Measurements from ENCODE around the gene SLC6A11. TPM values are rescaled to one million over a fixed set of nuclear protein-coding genes. Genes with fewer than 3 reads are reported as not detected.

SLC6A11 gene
- total and polyA plus RNA-seq, 2 donors: 0.05 to 0.18 TPM

DNA sequence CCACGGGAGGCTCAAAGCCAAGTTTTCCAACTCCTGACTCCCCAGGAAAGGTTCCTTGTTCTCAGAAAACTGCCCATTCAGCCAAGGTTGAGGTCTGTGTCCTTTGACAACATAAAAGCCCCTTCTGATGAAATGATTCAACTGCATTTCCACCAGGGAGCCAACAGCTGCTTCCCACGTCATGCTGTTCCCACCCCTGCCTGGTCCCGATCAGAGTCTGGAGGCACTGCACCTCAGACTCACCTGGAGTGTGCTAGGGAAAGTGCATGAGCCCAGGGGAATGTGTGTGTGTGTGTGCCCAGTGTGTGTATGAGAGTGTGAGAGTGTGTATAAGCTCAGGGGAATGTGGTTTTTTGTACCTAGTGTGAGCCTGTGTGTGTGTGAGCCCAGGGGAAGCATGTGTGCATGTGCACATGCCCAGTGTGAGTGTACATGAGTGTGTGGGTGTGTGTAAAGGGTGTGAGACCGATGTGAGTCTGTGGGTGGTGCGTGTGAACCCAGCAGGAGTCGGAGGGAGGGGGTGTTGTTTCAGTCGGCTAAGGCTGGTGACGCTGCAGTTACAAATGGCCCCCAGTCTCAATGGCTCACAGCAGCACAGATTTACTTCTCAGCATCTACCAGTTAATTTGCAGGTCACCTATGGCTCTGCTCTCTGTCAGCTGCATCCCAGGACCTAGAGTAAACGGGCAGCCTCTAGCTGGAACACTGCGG lies 156.2 kb downstream of the SLC6A11 start:
- 53% methylated on average over 10 of the region's 10 CpGs for WGBS
- Histone ChIP-seq H3K27me3 (ENCODE audit: control insufficient read depth in 2 of 2, insufficient read depth in 1 of 2, low read length in 1 of 2) (peaks cover 0 to 2% of the 10 kb centered on the region in 2 donors), H3K4me1 (ENCODE audit: control insufficient read depth in 2 of 2, insufficient read depth in 2 of 2, low read length in 2 of 2) (no peaks in the 10 kb centered on the region), H3K36me3 (ENCODE audit: control insufficient read depth in 2 of 2, insufficient read depth in 2 of 2, low read length in 1 of 2) (no peaks in the 10 kb centered on the region), H3K4me3 (ENCODE audit: low read length in 2 of 2) (no peak overlapping the region), H3K27ac (ENCODE audit: low read depth in 1 of 2, low read length in 1 of 2) (no peak overlapping the region), H3K9me3 (ENCODE audit: control insufficient read depth in 2 of 2, insufficient read depth in 1 of 2, low read length in 1 of 2) (no peaks in the 10 kb centered on the region)
- DNase-seq (ENCODE audit: low read depth in 6 of 9, low spot score in 9 of 9): no peak

DNA sequence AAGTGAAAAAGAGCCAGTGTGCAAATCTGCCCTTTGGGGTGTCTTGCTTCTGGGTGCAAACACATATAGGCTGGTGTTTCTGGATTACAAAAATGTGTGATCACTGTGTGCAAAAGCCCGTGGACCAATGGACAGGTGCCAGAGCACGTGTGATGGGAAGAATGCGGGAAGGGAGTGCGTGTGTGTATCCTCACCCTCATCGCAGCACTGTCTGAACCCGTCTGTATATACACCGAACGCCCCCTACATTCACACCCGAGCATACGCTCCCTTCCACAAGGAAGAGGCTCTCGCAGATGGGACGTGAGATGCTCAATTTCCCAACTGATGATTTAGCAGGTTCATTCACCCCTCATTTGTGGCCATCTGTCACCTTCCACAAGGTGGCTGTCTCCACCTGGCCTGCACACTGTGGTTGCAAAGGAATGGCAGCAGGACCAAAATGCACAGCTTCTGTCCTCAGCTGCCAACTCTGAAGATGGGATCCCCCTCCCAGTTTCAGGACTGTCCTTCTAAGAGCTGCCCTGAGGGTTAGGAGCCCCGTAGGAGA lies 157.1 kb downstream of the SLC6A11 start:
- H3K9me3 ChIP-seq (ENCODE audit: control insufficient read depth in 2 of 2, insufficient read depth in 1 of 2, low read length in 1 of 2): no peaks in the 10 kb centered on the region
- no peaks in the 10 kb centered on the region for H3K36me3 ChIP-seq (ENCODE audit: control insufficient read depth in 2 of 2, insufficient read depth in 2 of 2, low read length in 1 of 2)
- no peak overlapping the region for H3K4me3 ChIP-seq (ENCODE audit: low read length in 2 of 2)
- no peak for DNase-seq (ENCODE audit: low read depth in 6 of 9, low spot score in 9 of 9)
- H3K4me1 ChIP-seq (ENCODE audit: control insufficient read depth in 2 of 2, insufficient read depth in 2 of 2, low read length in 2 of 2): no peaks in the 10 kb centered on the region
- H3K27me3 ChIP-seq (ENCODE audit: control insufficient read depth in 2 of 2, insufficient read depth in 1 of 2, low read length in 1 of 2): peaks cover 0 to 4% of the 10 kb centered on the region in 2 donors
- H3K27ac ChIP-seq (ENCODE audit: low read depth in 1 of 2, low read length in 1 of 2): no peak overlapping the region
- 83% methylated on average over 13 of the region's 13 CpGs for WGBS

DNA sequence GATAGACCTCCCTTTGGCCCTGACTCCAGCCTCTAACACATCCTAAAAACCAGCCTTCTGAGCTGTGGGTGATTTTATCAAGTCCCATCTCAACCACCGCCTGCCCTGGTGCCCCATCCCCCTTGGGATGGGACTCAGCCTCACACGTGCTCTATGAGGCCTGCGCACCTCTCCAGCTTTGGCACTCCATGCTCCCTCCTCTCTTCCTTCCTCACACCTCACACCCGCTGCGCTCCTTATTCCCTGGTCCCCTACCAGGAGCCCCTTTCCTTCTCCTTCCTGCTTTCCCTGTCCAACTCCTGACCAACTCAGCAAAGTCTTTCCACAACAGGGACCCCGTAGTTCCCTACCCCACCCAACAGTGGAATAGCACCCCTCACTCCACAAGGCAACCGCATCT lies 158.1 kb downstream of the SLC6A11 start:
- DNase-seq (ENCODE audit: low read depth in 6 of 9, low spot score in 9 of 9): no peak

DNA sequence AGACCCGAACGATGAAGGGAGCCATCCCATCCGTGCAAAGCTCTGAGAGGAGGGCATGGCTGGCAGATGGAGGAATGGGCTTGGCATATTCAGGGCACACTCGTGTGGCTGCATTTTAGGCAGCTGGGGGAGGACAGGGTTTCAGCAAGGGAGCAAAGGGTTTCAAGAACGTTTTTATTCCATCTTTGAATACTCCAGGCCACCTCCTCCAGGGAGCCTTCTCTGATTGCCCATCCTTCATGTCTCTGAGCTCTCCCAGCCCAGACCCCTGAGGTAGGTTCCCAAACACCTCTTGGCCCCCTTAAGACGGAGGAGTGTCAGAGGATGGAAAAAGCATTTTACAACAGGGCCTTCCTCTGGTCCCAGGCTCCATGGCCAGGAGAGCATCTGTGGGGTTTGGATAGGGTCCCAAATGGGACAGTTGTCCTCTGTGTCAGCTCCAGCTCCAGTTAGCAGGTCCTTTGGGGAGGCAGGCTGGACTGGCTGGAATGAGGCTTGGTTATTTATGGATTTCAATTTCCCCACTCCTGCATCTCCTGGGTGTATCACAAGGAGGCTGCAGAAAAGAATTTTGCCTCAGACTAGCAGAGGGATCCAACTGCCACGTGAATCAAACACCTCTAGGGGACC lies 158.8 kb downstream of the SLC6A11 start:
- WGBS: 80% methylated on average over 7 of the region's 7 CpGs
- Histone ChIP-seq H3K36me3 (ENCODE audit: control insufficient read depth in 2 of 2, insufficient read depth in 2 of 2, low read length in 1 of 2) (no peaks in the 10 kb centered on the region), H3K27me3 (ENCODE audit: control insufficient read depth in 2 of 2, insufficient read depth in 1 of 2, low read length in 1 of 2) (peaks cover 0 to 4% of the 10 kb centered on the region in 2 donors), H3K9me3 (ENCODE audit: control insufficient read depth in 2 of 2, insufficient read depth in 1 of 2, low read length in 1 of 2) (no peaks in the 10 kb centered on the region), H3K4me3 (ENCODE audit: low read length in 2 of 2) (no peak overlapping the region), H3K27ac (ENCODE audit: low read depth in 1 of 2, low read length in 1 of 2) (no peak overlapping the region), H3K4me1 (ENCODE audit: control insufficient read depth in 2 of 2, insufficient read depth in 2 of 2, low read length in 2 of 2) (no peaks in the 10 kb centered on the region)
- DNase-seq (ENCODE audit: low read depth in 6 of 9, low spot score in 9 of 9): no peak

More for the DNA sequence above, 158.1 kb downstream of the SLC6A11 start:
- peaks cover 0 to 4% of the 10 kb centered on the region in 2 donors for H3K27me3 ChIP-seq (ENCODE audit: control insufficient read depth in 2 of 2, insufficient read depth in 1 of 2, low read length in 1 of 2)
- no peak overlapping the region for H3K4me3 ChIP-seq (ENCODE audit: low read length in 2 of 2)
- H3K9me3 ChIP-seq (ENCODE audit: control insufficient read depth in 2 of 2, insufficient read depth in 1 of 2, low read length in 1 of 2): no peaks in the 10 kb centered on the region
- H3K27ac ChIP-seq (ENCODE audit: low read depth in 1 of 2, low read length in 1 of 2): no peak overlapping the region
- H3K36me3 ChIP-seq (ENCODE audit: control insufficient read depth in 2 of 2, insufficient read depth in 2 of 2, low read length in 1 of 2): no peaks in the 10 kb centered on the region
- WGBS: 80% methylated on average over 7 of the region's 7 CpGs
- no peaks in the 10 kb centered on the region for H3K4me1 ChIP-seq (ENCODE audit: control insufficient read depth in 2 of 2, insufficient read depth in 2 of 2, low read length in 2 of 2)

DNA sequence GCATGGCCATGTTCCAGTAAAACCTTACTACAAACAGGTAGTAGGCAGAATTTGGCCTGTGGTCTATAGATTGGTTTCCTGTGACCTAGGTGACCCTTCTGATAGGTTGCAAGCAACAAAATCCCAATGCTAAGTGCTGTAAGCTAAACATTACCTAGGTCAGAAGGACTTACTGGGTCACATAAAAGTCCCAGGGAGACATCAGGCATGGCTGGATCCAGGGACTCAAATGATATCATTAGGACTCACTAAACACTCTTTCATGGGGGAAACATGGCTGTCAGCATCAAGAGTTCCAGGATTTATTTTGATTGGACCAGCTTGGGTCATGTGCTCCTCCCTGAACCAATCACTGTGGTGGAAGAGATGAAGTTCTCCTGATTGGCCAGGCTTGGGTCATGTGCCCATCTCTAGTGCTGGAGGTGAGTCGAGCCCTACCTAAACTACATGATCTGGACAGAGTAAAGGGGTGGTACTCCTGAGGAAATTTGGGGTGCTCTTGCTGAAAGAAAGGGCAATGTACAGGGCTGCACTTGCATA lies 159.7 kb downstream of the SLC6A11 start:
- H3K27me3 ChIP-seq (ENCODE audit: control insufficient read depth in 2 of 2, insufficient read depth in 1 of 2, low read length in 1 of 2): peaks cover 0 to 4% of the 10 kb centered on the region in 2 donors
- H3K4me3 ChIP-seq (ENCODE audit: low read length in 2 of 2): no peak overlapping the region
- H3K4me1 ChIP-seq (ENCODE audit: control insufficient read depth in 2 of 2, insufficient read depth in 2 of 2, low read length in 2 of 2): no peaks in the 10 kb centered on the region
- no peaks in the 10 kb centered on the region for H3K9me3 ChIP-seq (ENCODE audit: control insufficient read depth in 2 of 2, insufficient read depth in 1 of 2, low read length in 1 of 2)
- WGBS: 88% methylated on average over 1 of the region's 1 CpG
- H3K36me3 ChIP-seq (ENCODE audit: control insufficient read depth in 2 of 2, insufficient read depth in 2 of 2, low read length in 1 of 2): no peaks in the 10 kb centered on the region
- DNase-seq (ENCODE audit: low read depth in 6 of 9, low spot score in 9 of 9): no peak
- H3K27ac ChIP-seq (ENCODE audit: low read depth in 1 of 2, low read length in 1 of 2): no peak overlapping the region

- no peaks in the 10 kb centered on the region for H3K36me3 ChIP-seq (ENCODE audit: control insufficient read depth in 2 of 2, insufficient read depth in 2 of 2, low read length in 1 of 2)
- H3K4me1 ChIP-seq (ENCODE audit: control insufficient read depth in 2 of 2, insufficient read depth in 2 of 2, low read length in 2 of 2): no peaks in the 10 kb centered on the region
- no peaks in the 10 kb centered on the region for H3K9me3 ChIP-seq (ENCODE audit: control insufficient read depth in 2 of 2, insufficient read depth in 1 of 2, low read length in 1 of 2)
- no peak for DNase-seq (ENCODE audit: low read depth in 6 of 9, low spot score in 9 of 9)
- WGBS: 81% methylated on average over 1 of the region's 1 CpG
- no peak overlapping the region for H3K4me3 ChIP-seq (ENCODE audit: low read length in 2 of 2)
- no peak overlapping the region for H3K27ac ChIP-seq (ENCODE audit: low read depth in 1 of 2, low read length in 1 of 2)
- H3K27me3 ChIP-seq (ENCODE audit: control insufficient read depth in 2 of 2, insufficient read depth in 1 of 2, low read length in 1 of 2): peaks cover 0 to 4% of the 10 kb centered on the region in 2 donors
Observed at GRCh38 chr3:10976770-10977169, 160.7 kb downstream of the SLC6A11 start.

- no peak for DNase-seq (ENCODE audit: low read depth in 6 of 9, low spot score in 9 of 9)
- H3K27me3 ChIP-seq (ENCODE audit: control insufficient read depth in 2 of 2, insufficient read depth in 1 of 2, low read length in 1 of 2): peaks cover 0 to 5% of the 10 kb centered on the region in 2 donors
- H3K4me3 ChIP-seq (ENCODE audit: low read length in 2 of 2): no peak overlapping the region
- no peak overlapping the region for H3K27ac ChIP-seq (ENCODE audit: low read depth in 1 of 2, low read length in 1 of 2)
- H3K4me1 ChIP-seq (ENCODE audit: control insufficient read depth in 2 of 2, insufficient read depth in 2 of 2, low read length in 2 of 2): no peaks in the 10 kb centered on the region
- H3K9me3 ChIP-seq (ENCODE audit: control insufficient read depth in 2 of 2, insufficient read depth in 1 of 2, low read length in 1 of 2): no peaks in the 10 kb centered on the region
- WGBS: 42% methylated on average over 10 of the region's 10 CpGs
- no peaks in the 10 kb centered on the region for H3K36me3 ChIP-seq (ENCODE audit: control insufficient read depth in 2 of 2, insufficient read depth in 2 of 2, low read length in 1 of 2)
Observed at GRCh38 chr3:10977892-10978510, 162.0 kb downstream of the SLC6A11 start.

DNA sequence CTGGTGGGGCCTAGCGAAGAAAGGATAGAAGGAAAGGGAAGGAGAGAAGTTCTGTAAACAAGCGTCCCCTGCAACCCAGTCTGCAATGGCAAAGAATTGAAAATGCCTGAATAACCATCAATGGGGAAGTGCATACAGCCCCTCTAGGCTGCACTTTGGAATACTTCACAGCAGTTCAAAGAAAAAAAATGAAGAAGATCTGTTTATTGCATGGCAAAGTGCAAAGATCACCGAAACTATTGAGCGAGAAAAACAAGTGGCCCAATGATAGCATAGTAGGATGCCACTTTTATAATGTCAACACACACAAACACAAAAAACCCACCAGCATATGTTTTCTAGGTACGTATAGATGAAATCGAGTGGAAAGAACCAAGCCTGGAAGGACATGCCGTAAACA lies 162.9 kb downstream of the SLC6A11 start:
- no peaks in the 10 kb centered on the region for H3K4me1 ChIP-seq (ENCODE audit: control insufficient read depth in 2 of 2, insufficient read depth in 2 of 2, low read length in 2 of 2)
- no peak for DNase-seq (ENCODE audit: low read depth in 6 of 9, low spot score in 9 of 9)
- no peak overlapping the region for H3K4me3 ChIP-seq (ENCODE audit: low read length in 2 of 2)
- 94% methylated on average over 7 of the region's 7 CpGs for WGBS
- H3K36me3 ChIP-seq (ENCODE audit: control insufficient read depth in 2 of 2, insufficient read depth in 2 of 2, low read length in 1 of 2): no peaks in the 10 kb centered on the region
- H3K27me3 ChIP-seq (ENCODE audit: control insufficient read depth in 2 of 2, insufficient read depth in 1 of 2, low read length in 1 of 2): peaks cover 0 to 5% of the 10 kb centered on the region in 2 donors
- H3K27ac ChIP-seq (ENCODE audit: low read depth in 1 of 2, low read length in 1 of 2): no peak overlapping the region
- H3K9me3 ChIP-seq (ENCODE audit: control insufficient read depth in 2 of 2, insufficient read depth in 1 of 2, low read length in 1 of 2): no peaks in the 10 kb centered on the region

DNA sequence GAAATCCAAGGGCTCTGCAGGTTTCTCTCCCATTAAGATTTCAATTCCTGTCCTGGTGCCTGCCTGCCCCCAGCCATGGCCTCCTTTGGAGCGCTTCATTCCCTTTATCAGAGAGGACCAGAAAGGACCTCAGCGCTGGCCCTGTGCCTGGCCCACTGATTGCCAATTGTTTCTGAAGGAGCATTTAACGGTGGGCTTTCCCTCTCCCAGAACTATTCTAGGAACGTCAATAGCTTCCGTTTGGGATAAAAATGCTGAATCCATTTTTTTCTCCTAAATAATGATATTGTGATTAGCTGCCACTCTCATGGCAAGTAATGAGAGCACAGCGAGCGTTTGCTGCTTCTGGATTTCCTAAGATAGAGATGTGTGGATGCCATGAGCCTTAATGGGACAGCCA lies 164.3 kb downstream of the SLC6A11 start:
- peaks cover 0 to 5% of the 10 kb centered on the region in 2 donors for H3K27me3 ChIP-seq (ENCODE audit: control insufficient read depth in 2 of 2, insufficient read depth in 1 of 2, low read length in 1 of 2)
- H3K4me1 ChIP-seq (ENCODE audit: control insufficient read depth in 2 of 2, insufficient read depth in 2 of 2, low read length in 2 of 2): no peaks in the 10 kb centered on the region
- DNase-seq (ENCODE audit: low read depth in 6 of 9, low spot score in 9 of 9): no peak
- no peaks in the 10 kb centered on the region for H3K9me3 ChIP-seq (ENCODE audit: control insufficient read depth in 2 of 2, insufficient read depth in 1 of 2, low read length in 1 of 2)
- H3K36me3 ChIP-seq (ENCODE audit: control insufficient read depth in 2 of 2, insufficient read depth in 2 of 2, low read length in 1 of 2): no peaks in the 10 kb centered on the region
- 81% methylated on average over 7 of the region's 7 CpGs for WGBS
- H3K27ac ChIP-seq (ENCODE audit: low read depth in 1 of 2, low read length in 1 of 2): no peak overlapping the region
- H3K4me3 ChIP-seq (ENCODE audit: low read length in 2 of 2): no peak overlapping the region
